SK-N-MC (cell line): ENCODE measurements around the gene ANKRD11.

Experiments used
- DNase-seq: peaks from one replicate; pipeline ENCODE4 v3.0.0-alpha.2; 2011; ENCODE audit warnings: low read depth, low spot score
- H3K27ac ChIP-seq: fragments of 200-600 bp; sonication (generic); 2 replicates; pipeline ENCODE4 v1.5.1; 2016; ENCODE audit warnings: mixed run types
- H3K36me3 ChIP-seq: fragments of 200-600 bp; sonication (generic); 2 replicates; pipeline ENCODE4 v1.6.1; 2017; ENCODE audit warnings: antibody characterized with exemption, low read length, mixed read lengths; ENCODE audit not compliant: insufficient read depth
- H3K4me3 ChIP-seq: fragments of 200-600 bp; sonication (generic); 2 replicates; pipeline ENCODE4 v1.5.1; 2016
- H3K9ac ChIP-seq: fragments of 200-600 bp; sonication (generic); 2 replicates; pipeline ENCODE4 v1.8.0; 2017; ENCODE audit warnings: mixed run types, mixed read lengths; ENCODE audit not compliant: insufficient read length
- H3K9me3 ChIP-seq: fragments of 200-600 bp; sonication (generic); 2 replicates; pipeline ENCODE4 v1.6.1; 2017; ENCODE audit warnings: low read depth, mild to moderate bottlenecking, antibody characterized with exemption, low read length, moderate library complexity, mixed read lengths
- EZH2 ChIP-seq: fragments of 200-600 bp; sonication (generic); IDR thresholded peaks from one replicate; pipeline ENCODE4 v1.6.1; 2017; ENCODE audit warnings: antibody characterized with exemption
- FOXP2 ChIP-seq: optimal IDR thresholded peaks from 2 replicates; pipeline ENCODE3; 2011; ENCODE audit warnings: mild to moderate bottlenecking, moderate library complexity; ENCODE audit not compliant: insufficient read depth; ENCODE audit errors: extremely low read length, control extremely low read depth
- POLR2AphosphoS5 ChIP-seq: IDR thresholded peaks from 2 replicates; pipeline ENCODE4 v1.6.1; 2012; ENCODE audit warnings: mild to moderate bottlenecking, low read depth, low read length, borderline replicate concordance

Gene ANKRD11

GRCh38 chr16:89317729-89318429 lies 172.5 kb downstream of the ANKRD11 start:
- no peak for DNase-seq
- Histone ChIP-seq H3K9ac (no peak overlapping the region), H3K9me3 (no peaks in the 10 kb centered on the region), H3K27ac (no peak overlapping the region), H3K36me3 (peaks cover 4% of the 10 kb centered on the region; the same call in 1 of the 2 replicates), H3K4me3 (no peak overlapping the region)
- TF ChIP-seq EZH2 (no peak), POLR2AphosphoS5 (no peak), FOXP2 (no peak)

GRCh38 chr16:89317101-89317671 lies 173.2 kb downstream of the ANKRD11 start:
- TF ChIP-seq POLR2AphosphoS5 = no peak
- TF ChIP-seq EZH2 = no peak
- no peak for TF ChIP-seq FOXP2
- Histone ChIP-seq H3K4me3 (peak overlapping the region; percentile 33; the same call in 1 of the 2 replicates), H3K9me3 (no peaks in the 10 kb centered on the region), H3K36me3 (peaks cover 5% of the 10 kb centered on the region; the same call in 1 of the 2 replicates), H3K27ac (no peak overlapping the region), H3K9ac (no peak overlapping the region)
- DNase-seq = no peak

GRCh38 chr16:89316701-89317100 lies 173.7 kb downstream of the ANKRD11 start:
- Histone ChIP-seq H3K9ac (no peak overlapping the region), H3K27ac (no peak overlapping the region), H3K9me3 (no peaks in the 10 kb centered on the region), H3K4me3 (peak overlapping the region; percentile 33; the same call in 1 of the 2 replicates), H3K36me3 (peaks cover 5% of the 10 kb centered on the region; the same call in 1 of the 2 replicates)
- TF ChIP-seq POLR2AphosphoS5 = no peak
- no peak for TF ChIP-seq EZH2
- TF ChIP-seq FOXP2 = no peak
- DNase-seq = no peak

GRCh38 chr16:89315791-89316581 lies 174.4 kb downstream of the ANKRD11 start:
- Histone ChIP-seq H3K27ac (no peak overlapping the region), H3K36me3 (peaks cover 11% of the 10 kb centered on the region; the same call in 1 of the 2 replicates), H3K4me3 (no peak overlapping the region), H3K9ac (no peak overlapping the region), H3K9me3 (no peaks in the 10 kb centered on the region)
- peak; percentile 45 for DNase-seq
- TF ChIP-seq POLR2AphosphoS5 (peak; percentile 33; the same call in 1 of the 2 replicates), FOXP2 (no peak)

- Histone ChIP-seq H3K4me3 (no peak overlapping the region), H3K27ac (no peak overlapping the region), H3K9me3 (no peaks in the 10 kb centered on the region), H3K9ac (no peak overlapping the region), H3K36me3 (peaks cover 11% of the 10 kb centered on the region; the same call in 1 of the 2 replicates)
- TF ChIP-seq POLR2AphosphoS5 (no peak), EZH2 (no peak), FOXP2 (no peak)
- no peak for DNase-seq
Observed at GRCh38 chr16:89315271-89315670, 175.1 kb downstream of the ANKRD11 start.

- no peak overlapping the region for H3K27ac ChIP-seq
Observed at GRCh38 chr16:89314854-89315253, 175.5 kb downstream of the ANKRD11 start.

GRCh38 chr16:89314357-89314756 lies 176.0 kb downstream of the ANKRD11 start:
- H3K27ac ChIP-seq = no peak overlapping the region
- H3K9me3 ChIP-seq = no peaks in the 10 kb centered on the region
- no peak for DNase-seq
- H3K4me3 ChIP-seq = no peak overlapping the region
- no peak for TF ChIP-seq EZH2
- no peak for TF ChIP-seq POLR2AphosphoS5
- no peak for TF ChIP-seq FOXP2
- H3K9ac ChIP-seq = no peak overlapping the region
- peaks cover 11% of the 10 kb centered on the region; the same call in 1 of the 2 replicates for H3K36me3 ChIP-seq

More at GRCh38 chr16:89314854-89315253, 175.5 kb downstream of the ANKRD11 start:
- H3K36me3 ChIP-seq = peaks cover 11% of the 10 kb centered on the region; the same call in 1 of the 2 replicates
- no peaks in the 10 kb centered on the region for H3K9me3 ChIP-seq
- no peak overlapping the region for H3K9ac ChIP-seq
- no peak for TF ChIP-seq FOXP2
- no peak for TF ChIP-seq EZH2
- TF ChIP-seq POLR2AphosphoS5 = no peak
- DNase-seq = no peak
- H3K4me3 ChIP-seq = no peak overlapping the region

GRCh38 chr16:89313583-89313982 lies 176.8 kb downstream of the ANKRD11 start:
- no peak overlapping the region for H3K27ac ChIP-seq
- TF ChIP-seq FOXP2 (no peak), POLR2AphosphoS5 (no peak), EZH2 (no peak)
- H3K9me3 ChIP-seq = no peaks in the 10 kb centered on the region

More at GRCh38 chr16:89313583-89313982, 176.8 kb downstream of the ANKRD11 start:
- no peak for DNase-seq
- Histone ChIP-seq H3K9ac (no peak overlapping the region), H3K36me3 (peaks cover 11% of the 10 kb centered on the region; the same call in 1 of the 2 replicates), H3K4me3 (no peak overlapping the region)
